Tibial nerve (tissue), 4 donors: Measurements from ENCODE around the gene TCAIM. TPM values are rescaled to one million over a fixed set of nuclear protein-coding genes. Genes with fewer than 3 reads are reported as not detected.

Experiments
- DNase-seq, 2 donors: peaks; one replicate each; pipeline ENCODE4 v3.0.0-alpha.2; 2019; ENCODE audit warnings: low spot score in 2 of 2
- H3K27ac ChIP-seq, 4 donors: fragments of 200-600 bp; sonication (generic) in 3 of 4; one replicate each; pipeline ENCODE4 v1.5.1; 2017 to 2019; ENCODE audit warnings: mild to moderate bottlenecking in 1 of 4
- H3K27me3 ChIP-seq, 2 donors: fragments of 200-600 bp; sonication (generic) in 1 of 2; one replicate each; pipeline versions ENCODE4 v1.5.1 to v1.6.0; 2017 to 2019
- H3K36me3 ChIP-seq, 3 donors: fragments of 200-600 bp; sonication (generic); one replicate each; pipeline ENCODE4 v1.5.1; 2018 to 2019
- H3K4me1 ChIP-seq, 4 donors: fragments of 200-600 bp; sonication (generic) in 3 of 4; one replicate each; pipeline ENCODE4 v1.5.1; 2017 to 2019
- H3K4me3 ChIP-seq, 4 donors: fragments of 200-600 bp; sonication (generic) in 3 of 4; one replicate each; pipeline ENCODE4 v1.5.1; 2017 to 2019; ENCODE audit warnings: mild to moderate bottlenecking in 1 of 4, moderate library complexity in 1 of 4
- H3K9me3 ChIP-seq, 4 donors: fragments of 200-600 bp; sonication (generic) in 3 of 4; one replicate each; pipeline ENCODE4 v1.5.1; 2017 to 2019
- EP300 ChIP-seq, 2 donors: sonication (generic); formaldehyde crosslinking; IDR thresholded peaks; one replicate each; pipeline ENCODE4 v1.6.1; 2017; ENCODE audit warnings: antibody characterized with exemption in 2 of 2, mild to moderate bottlenecking in 1 of 2
- POLR2A ChIP-seq, 2 donors: fragments of 450-650 bp; IDR thresholded peaks; one replicate each; pipeline ENCODE4 v1.6.1; 2017; ENCODE audit warnings: antibody characterized with exemption in 2 of 2, mild to moderate bottlenecking in 2 of 2, moderate library complexity in 2 of 2
- WGBS, 2 donors: methylation state at CpG; one replicate each; pipeline ENCODE4 v1.1.5; 2018; 5-methylcytosine and 5-hydroxymethylcytosine counted together
- total RNA-seq, 4 donors: library from RNA; depleted of rRNA; stranded (reverse); fragments of >200 nt; gene quantifications; one replicate each; pipeline ENCODE4 v1.1.0, GENCODE V29; 2016
- TF ChIP-seq, protein P1 (sequence below), 5 experiments: fragments of 200-600 bp in 3 of 5; fragments of 450-650 bp in 2 of 5; sonication (generic) in 3 of 5; IDR thresholded peaks; one replicate each; pipeline ENCODE4 v1.5.1; 2016 to 2019; ENCODE audit warnings: antibody characterized with exemption in 5 of 5, mild to moderate bottlenecking in 3 of 5, moderate library complexity in 2 of 5

TCAIM gene
- total RNA-seq, 4 donors from 2014 or later: 24.1 to 41.3 (median 28.0) TPM

DNA sequence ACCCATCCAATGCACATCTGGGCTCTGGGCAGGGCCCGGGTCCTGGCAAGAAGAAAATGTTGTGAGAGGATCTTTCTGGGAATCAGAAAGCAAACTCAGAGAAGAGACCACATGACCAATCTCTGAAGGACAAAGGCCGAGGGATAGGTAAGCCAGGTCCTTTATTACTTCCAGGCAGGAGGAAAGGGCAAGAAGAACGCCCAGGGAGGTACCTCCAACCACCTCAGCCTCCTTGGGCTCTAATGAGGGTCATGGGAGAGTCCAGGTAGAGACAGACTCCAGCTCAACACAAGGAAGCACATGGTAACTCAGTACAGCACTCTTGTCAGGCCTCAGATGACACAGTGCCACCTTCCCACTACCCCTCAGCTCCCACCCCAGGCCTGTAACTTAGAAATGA, 112.9 kb downstream of the TCAIM start:
- DNase-seq: no peak
- Histone ChIP-seq H3K27me3 (no peaks in the 10 kb centered on the region), H3K9me3 (peaks cover 0 to 11% (median 0%) of the 10 kb centered on the region in 4 donors), H3K4me3 (no peak overlapping the region), H3K36me3 (peaks cover 11 to 100% (median 57%) of the 10 kb centered on the region in 3 donors), H3K27ac (no peak overlapping the region), H3K4me1 (no peaks in the 10 kb centered on the region)
- TF ChIP-seq, protein P1, sequence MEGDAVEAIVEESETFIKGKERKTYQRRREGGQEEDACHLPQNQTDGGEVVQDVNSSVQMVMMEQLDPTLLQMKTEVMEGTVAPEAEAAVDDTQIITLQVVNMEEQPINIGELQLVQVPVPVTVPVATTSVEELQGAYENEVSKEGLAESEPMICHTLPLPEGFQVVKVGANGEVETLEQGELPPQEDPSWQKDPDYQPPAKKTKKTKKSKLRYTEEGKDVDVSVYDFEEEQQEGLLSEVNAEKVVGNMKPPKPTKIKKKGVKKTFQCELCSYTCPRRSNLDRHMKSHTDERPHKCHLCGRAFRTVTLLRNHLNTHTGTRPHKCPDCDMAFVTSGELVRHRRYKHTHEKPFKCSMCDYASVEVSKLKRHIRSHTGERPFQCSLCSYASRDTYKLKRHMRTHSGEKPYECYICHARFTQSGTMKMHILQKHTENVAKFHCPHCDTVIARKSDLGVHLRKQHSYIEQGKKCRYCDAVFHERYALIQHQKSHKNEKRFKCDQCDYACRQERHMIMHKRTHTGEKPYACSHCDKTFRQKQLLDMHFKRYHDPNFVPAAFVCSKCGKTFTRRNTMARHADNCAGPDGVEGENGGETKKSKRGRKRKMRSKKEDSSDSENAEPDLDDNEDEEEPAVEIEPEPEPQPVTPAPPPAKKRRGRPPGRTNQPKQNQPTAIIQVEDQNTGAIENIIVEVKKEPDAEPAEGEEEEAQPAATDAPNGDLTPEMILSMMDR (IDR thresholded peaks at IDR 0.05): no peak
- TF ChIP-seq EP300 (IDR thresholded peaks at IDR 0.05): no peak
- TF ChIP-seq POLR2A (IDR thresholded peaks at IDR 0.05): no peak
- 95 to 98% methylated on average over 3 of the region's 3 CpGs for WGBS, 2 donors

DNA sequence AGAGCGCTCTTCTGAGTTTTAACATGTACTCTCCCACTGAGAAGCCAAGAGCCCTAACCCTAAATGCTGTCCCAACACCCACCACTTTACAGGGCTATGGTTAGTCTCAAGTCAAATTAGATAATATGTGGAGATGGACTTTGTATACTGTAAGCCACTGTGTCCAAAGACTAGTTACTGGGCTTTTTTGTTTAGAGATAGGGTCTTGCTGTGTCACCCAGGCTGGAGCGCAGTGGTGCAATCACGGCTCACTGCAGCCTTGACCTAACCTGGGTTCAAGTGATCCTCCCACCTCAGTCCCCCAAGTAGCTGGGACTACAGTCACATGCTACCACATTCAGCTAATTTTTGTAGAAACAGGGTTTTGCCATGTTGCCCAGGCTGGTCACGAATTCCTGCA, 115.7 kb downstream of the TCAIM start:
- Histone ChIP-seq H3K9me3 (peaks cover 0 to under 1% (median 0%) of the 10 kb centered on the region in 4 donors), H3K27ac (no peak overlapping the region), H3K4me1 (no peaks in the 10 kb centered on the region), H3K36me3 (peaks cover 6 to 100% (median 35%) of the 10 kb centered on the region in 3 donors), H3K4me3 (no peak overlapping the region), H3K27me3 (no peaks in the 10 kb centered on the region)
- 98 to 99% methylated on average over 4 of the region's 4 CpGs for WGBS, 2 donors
- no peak for DNase-seq
- TF ChIP-seq POLR2A (IDR thresholded peaks at IDR 0.05) (no peak), EP300 (IDR thresholded peaks at IDR 0.05) (no peak)
- TF ChIP-seq, protein P1 (IDR thresholded peaks at IDR 0.05): no peak

DNA sequence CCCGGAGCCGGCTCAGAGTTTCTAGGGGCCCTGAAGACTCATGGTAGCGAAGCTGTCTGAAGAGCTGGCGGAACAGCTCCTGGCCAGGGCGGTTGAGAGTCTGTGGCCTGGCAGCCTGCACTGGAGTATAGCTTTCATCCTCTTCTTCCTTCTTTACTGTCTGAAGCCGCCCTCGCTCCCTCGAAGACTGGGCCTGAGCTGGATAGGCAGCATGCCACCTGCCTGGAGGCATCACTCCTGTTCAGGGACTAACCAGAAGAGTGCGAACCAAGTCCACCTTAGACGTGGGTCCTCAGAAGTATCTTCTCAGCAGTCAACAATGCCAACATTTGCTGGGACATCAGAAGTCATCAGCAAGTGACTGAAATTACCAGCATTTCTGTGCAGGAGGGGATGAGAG, 116.8 kb downstream of the TCAIM start:
- no peak overlapping the region for H3K4me3 ChIP-seq
- peaks cover 0 to 11% (median 2%) of the 10 kb centered on the region in 4 donors for H3K9me3 ChIP-seq
- TF ChIP-seq EP300 (IDR thresholded peaks at IDR 0.05) (no peak), POLR2A (IDR thresholded peaks at IDR 0.05) (no peak)
- TF ChIP-seq, protein P1 (IDR thresholded peaks at IDR 0.05): no peak
- 96 to 98% methylated on average over 10 of the region's 10 CpGs for WGBS, 2 donors
- no peaks in the 10 kb centered on the region for H3K27me3 ChIP-seq
- H3K4me1 ChIP-seq: no peaks in the 10 kb centered on the region
- H3K36me3 ChIP-seq: peaks cover 1 to 100% (median 31%) of the 10 kb centered on the region in 3 donors
- no peak overlapping the region for H3K27ac ChIP-seq
- DNase-seq: no peak

Other genes starting within 250 kb of the TCAIM start
- not detected for gene TOPAZ1, start 96.9 kb upstream of the TCAIM start, total RNA-seq
- gene ZNF445, start 138.9 kb downstream of the TCAIM start, total RNA-seq: 10 to 100 TPM in 3 of 4 donors, 1 to 10 TPM in 1; 9.6 to 15.7 (median 13.6) TPM
- 10 to 100 TPM in 3 of 4 donors, 1 to 10 TPM in 1; 6.5 to 11.1 (median 10.3) TPM for gene ZKSCAN7, start 216.4 kb downstream of the TCAIM start, total RNA-seq
- 1 to 10 TPM; 2.2 to 4.8 (median 3.5) TPM for gene ZNF660, start 246.2 kb downstream of the TCAIM start, total RNA-seq